NCI-H1417 treated with DMSO at 0.1 percent for 48 hours (cell line): ENCODE data around the gene MEOX2.

Experiments
- DNase-seq: peaks from one replicate; lab custom pipeline; 2025; lab: John Stamatoyannopoulos, UW

MEOX2 gene

GRCh38 chr7:15686295-15686956, at the start of gene MEOX2:
TSS of gene MEOX2 (minus strand) at chr7:15686683. CDS start at chr7:15686402, 281 bp downstream.
- DNase-seq: no peak

DNA sequence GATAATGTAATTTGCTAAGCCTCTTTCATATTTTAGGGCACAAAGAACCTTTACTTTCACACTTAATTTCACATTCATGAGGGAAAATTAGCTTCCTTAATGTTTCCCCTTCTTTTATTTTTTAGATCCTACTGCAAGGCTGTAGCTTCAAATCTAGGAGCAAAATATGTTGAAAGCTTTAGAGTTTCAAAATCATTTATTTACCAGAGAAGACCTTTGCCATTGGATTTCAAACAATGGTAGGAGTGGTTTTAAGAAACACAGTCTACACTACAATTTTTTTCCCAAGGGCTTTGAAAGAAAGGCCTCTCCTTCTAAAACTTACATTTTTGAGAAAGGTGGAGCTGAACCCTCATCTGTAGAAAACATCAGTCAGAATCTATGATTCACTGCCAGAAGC, 43.3 kb upstream of the MEOX2 start:
- no peak for DNase-seq

DNA sequence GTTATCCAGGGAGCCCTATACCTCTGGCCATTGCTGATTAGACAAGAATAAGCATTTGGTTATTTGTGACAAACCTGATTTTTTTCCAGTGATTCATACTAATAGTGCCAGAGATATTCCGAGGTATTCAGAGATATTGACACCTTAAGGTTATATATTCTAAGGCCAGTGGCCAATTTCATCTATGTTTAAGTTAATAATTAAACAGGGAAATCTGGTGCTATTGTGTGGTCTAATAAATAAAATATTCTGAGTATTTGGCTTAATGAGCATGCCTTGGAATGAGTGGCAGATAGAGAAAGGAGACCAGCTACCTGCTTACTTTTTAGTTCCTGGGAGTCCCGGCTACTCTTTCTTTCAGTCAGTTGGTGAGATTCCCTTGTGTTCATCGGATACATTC, 38.6 kb upstream of the MEOX2 start:
- DNase-seq: no peak

DNA sequence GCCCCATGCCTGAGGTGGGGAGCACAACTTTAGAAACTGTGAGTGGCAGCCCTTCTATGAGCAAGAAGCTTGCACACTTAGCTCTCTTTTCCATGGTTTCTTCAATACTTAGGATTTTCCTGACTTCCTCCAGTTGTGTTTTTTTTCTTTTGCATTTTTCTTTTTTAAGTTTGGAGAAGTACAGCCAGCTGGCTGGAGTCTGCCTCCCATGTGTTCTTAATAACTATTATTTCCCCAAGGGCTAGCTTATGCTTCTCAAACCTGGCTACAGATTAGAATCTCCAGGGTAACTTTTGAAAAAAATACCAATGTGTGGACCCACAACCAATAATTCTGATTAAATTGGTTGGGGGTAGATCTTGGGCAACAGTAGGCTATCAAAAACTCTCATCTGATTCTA, 37.4 kb upstream of the MEOX2 start:
- no peak for DNase-seq

GRCh38 chr7:15720849-15721471, 34.5 kb upstream of the MEOX2 start:
- DNase-seq: no peak

GRCh38 chr7:15719311-15719710, 32.8 kb upstream of the MEOX2 start:
- DNase-seq: no peak

- DNase-seq: no peak
These were observed 29.0 kb upstream of the MEOX2 start for GRCh38 chr7:15715435-15715834.

GRCh38 chr7:15709978-15710377, 23.5 kb upstream of the MEOX2 start:
- no peak for DNase-seq

- DNase-seq: no peak
These were observed 21.1 kb upstream of the MEOX2 start for GRCh38 chr7:15707570-15707969.

DNA sequence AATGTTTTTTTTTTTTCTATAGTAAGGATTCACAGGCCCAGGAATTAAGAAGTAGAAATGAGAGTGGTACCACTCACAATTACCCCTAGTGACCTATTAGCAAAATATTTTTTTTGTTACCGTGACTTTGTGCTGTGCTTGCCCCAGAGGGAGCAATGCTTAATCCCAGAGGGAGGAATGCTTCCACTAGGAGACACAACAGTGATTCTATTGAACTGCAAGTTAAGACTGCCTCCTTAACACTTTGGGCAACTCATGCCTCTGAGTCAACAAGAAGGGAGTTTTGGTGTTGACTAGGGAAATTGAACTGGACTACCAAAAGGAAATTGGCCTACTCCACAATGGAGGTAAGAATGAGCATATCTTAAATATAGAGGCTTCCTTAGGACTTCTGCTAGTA, 17.2 kb upstream of the MEOX2 start:
- no peak for DNase-seq

- DNase-seq: no peak
These were observed 6.1 kb upstream of the MEOX2 start for GRCh38 chr7:15692501-15693020.

DNA sequence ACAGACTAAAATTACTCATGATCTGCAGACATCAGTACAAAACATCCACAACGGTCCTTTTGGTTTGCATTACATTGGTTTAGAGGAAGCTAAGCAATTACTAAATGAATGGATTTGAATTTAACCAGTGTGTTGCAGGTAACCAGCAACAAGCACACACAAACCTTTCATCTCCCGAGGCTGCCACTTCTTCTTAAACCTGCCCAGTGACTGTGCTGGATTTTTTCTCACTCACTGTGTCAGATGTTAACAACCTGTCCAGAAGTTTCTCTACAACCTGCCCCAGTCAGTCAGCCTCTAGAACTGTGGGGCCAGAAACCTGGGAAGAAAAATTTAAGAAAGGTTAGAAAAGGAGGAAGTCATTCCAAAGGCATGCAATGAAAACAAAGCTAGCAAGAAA, 2.4 kb upstream of the MEOX2 start:
- no peak for DNase-seq

GRCh38 chr7:15688279-15688626, 1.8 kb upstream of the MEOX2 start:
- no peak for DNase-seq

- DNase-seq: no peak
These were observed 1.2 kb upstream of the MEOX2 start for GRCh38 chr7:15687546-15688278.

- no peak for DNase-seq
These were observed 568 bp upstream of the MEOX2 start for GRCh38 chr7:15686957-15687545.

- no peak for DNase-seq
These were observed 857 bp downstream of the MEOX2 start for GRCh38 chr7:15685358-15686294.

DNA sequence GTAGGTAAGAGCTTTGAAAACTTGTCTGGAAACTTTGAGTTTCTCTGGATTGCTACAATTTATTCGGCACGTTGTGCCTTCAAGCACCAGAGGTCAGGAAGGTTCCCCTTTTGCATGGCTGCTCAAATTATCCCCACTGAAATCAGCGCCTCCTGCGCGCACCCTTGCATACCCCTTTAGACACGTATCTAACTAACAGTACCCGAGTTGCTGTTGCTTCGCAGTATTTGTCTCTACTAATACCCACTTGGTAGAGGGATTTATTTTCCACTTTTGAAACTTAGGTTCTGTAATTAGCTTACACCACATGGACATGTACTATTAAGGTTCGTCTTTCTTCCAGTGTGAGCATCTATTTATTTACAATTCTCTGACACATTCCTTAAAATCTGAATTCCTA, 1.6 kb downstream of the MEOX2 start:
- DNase-seq: no peak

- no peak for DNase-seq
These were observed 2.2 kb downstream of the MEOX2 start for GRCh38 chr7:15684111-15684800.

- no peak for DNase-seq
These were observed 3.7 kb downstream of the MEOX2 start for GRCh38 chr7:15682751-15683245.

- DNase-seq: no peak
These were observed 4.4 kb downstream of the MEOX2 start for GRCh38 chr7:15682111-15682510.

- no peak for DNase-seq
These were observed 4.9 kb downstream of the MEOX2 start for GRCh38 chr7:15681631-15682030.
